ENCODE data around the gene SPTBN4.

Gene SPTBN4

DNA sequence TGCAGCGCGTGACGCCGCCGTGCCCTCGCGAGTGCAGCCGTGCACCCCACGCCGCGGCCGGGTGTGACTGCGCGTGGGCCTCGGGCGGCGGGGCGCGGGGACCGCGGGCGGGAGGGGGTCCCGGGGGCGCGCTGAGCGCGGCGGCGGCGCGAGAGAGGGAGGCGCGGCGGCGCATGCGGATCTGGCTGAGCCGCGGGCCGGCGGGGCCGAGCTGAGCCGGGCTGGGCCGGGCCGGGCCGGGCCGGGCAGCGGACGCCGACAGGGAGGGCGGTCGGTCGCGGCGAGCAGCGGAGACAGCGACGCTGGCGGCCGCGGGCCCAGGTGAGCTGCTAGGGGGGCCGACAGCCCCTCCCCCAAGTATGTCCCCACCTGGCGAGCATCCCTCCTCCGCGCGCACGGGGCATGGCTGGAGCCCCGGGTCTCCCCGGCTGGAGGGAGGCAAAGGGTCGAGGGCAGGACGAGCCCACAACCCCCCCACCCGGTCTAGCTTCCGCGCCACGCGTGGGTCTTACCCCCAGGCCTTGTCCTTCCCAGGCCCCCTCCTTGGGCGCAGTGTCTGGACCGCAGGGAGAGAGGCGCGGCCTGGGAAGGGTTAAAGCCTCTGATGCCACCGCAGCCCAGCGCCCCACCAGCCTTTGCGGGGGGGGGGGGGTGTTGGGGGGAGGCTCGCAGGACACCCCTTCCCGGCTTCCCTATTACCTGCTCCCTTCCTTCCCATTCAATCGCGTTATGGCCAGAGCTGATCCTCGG is at the start of gene SPTBN4:
Gene SPTBN4 (plus strand): TSS at position 17 of the 750 bp plus-strand sequence. CDS start 5,621 bp downstream, outside the sequence.
- no peaks in the 10 kb centered on the region for H3K36me3 ChIP-seq (ENCODE audit: control insufficient read depth, insufficient read depth, low read length)
- peak within 1 kb of the TSS; percentile 88 for H3K4me3 ChIP-seq (ENCODE audit: low read depth, low read length)
- H3K4me1 ChIP-seq (ENCODE audit: control insufficient read depth, insufficient read depth, low read length), result 0 out of 2 replicates have a peak, but pooled peaks cover 4% of the 10 kb centered on the region
- H3K27me3 ChIP-seq (ENCODE audit: control insufficient read depth, insufficient read depth, low read length), result peaks cover 27% of the 10 kb centered on the region
- no peaks in the 10 kb centered on the region for H3K9me3 ChIP-seq (ENCODE audit: control insufficient read depth, insufficient read depth, low read length)
- H3K27ac ChIP-seq (ENCODE audit: low read depth, low read length), result no peak within 1 kb of the TSS
- no peak within 1 kb of the TSS for H3K9ac ChIP-seq (ENCODE audit: low read depth, low read length)

DNA sequence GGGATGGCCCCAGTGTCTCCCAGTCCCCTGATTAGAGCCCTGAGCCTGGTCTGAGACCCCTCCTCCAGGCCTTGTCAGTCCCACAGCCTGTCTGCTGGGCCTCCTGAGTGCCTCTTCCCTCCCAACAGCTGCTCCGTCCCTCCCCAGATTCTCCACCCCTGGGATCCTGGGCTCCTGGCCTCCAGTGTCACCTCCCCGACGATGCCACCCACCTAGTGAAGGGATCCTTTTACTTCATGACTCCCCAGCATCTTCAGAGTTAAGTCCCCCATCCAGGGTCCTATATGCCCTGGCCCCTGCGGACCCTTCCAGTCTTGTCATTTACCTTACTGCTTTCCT is 49.2 kb upstream of the SPTBN4 start:
- H3K27ac ChIP-seq (ENCODE audit: low read depth, low read length), result no peak overlapping the region
- H3K27me3 ChIP-seq (ENCODE audit: control insufficient read depth, insufficient read depth, low read length), result no peaks in the 10 kb centered on the region
- no peaks in the 10 kb centered on the region for H3K9me3 ChIP-seq (ENCODE audit: control insufficient read depth, insufficient read depth, low read length)
- H3K4me1 ChIP-seq (ENCODE audit: control insufficient read depth, insufficient read depth, low read length), result peaks cover 9% of the 10 kb centered on the region; the same call in 1 of the 2 replicates
- no peak overlapping the region for H3K4me3 ChIP-seq (ENCODE audit: low read depth, low read length)
- peaks cover 3% of the 10 kb centered on the region for H3K36me3 ChIP-seq (ENCODE audit: control insufficient read depth, insufficient read depth, low read length)
- H3K9ac ChIP-seq (ENCODE audit: low read depth, low read length), result no peak overlapping the region

DNA sequence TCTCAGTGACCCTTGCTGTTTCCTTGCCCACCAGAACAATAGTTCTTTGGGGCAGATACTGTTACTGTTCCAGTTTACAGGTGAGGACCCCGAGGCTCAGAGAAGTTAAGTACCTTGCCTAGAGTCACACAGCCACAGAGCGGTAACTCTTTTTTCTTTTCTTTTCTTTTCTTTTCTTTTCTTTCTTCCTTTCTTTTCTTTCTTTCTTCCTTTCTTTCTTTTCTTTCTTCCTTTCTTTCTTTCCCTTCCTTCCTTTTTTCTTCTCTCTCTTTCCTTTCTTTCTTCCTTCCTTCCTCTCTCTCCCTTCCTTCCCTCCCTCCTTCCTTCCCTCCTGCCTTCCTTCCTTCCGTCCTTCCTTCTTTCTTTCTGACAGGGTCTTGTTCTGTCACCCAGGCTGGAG is 48.8 kb upstream of the SPTBN4 start:
- peaks cover 9% of the 10 kb centered on the region; the same call in 1 of the 2 replicates for H3K4me1 ChIP-seq (ENCODE audit: control insufficient read depth, insufficient read depth, low read length)
- H3K27ac ChIP-seq (ENCODE audit: low read depth, low read length), result no peak overlapping the region
- H3K27me3 ChIP-seq (ENCODE audit: control insufficient read depth, insufficient read depth, low read length), result no peaks in the 10 kb centered on the region
- H3K4me3 ChIP-seq (ENCODE audit: low read depth, low read length), result no peak overlapping the region
- no peaks in the 10 kb centered on the region for H3K9me3 ChIP-seq (ENCODE audit: control insufficient read depth, insufficient read depth, low read length)
- peaks cover 7% of the 10 kb centered on the region for H3K36me3 ChIP-seq (ENCODE audit: control insufficient read depth, insufficient read depth, low read length)
- no peak overlapping the region for H3K9ac ChIP-seq (ENCODE audit: low read depth, low read length)

DNA sequence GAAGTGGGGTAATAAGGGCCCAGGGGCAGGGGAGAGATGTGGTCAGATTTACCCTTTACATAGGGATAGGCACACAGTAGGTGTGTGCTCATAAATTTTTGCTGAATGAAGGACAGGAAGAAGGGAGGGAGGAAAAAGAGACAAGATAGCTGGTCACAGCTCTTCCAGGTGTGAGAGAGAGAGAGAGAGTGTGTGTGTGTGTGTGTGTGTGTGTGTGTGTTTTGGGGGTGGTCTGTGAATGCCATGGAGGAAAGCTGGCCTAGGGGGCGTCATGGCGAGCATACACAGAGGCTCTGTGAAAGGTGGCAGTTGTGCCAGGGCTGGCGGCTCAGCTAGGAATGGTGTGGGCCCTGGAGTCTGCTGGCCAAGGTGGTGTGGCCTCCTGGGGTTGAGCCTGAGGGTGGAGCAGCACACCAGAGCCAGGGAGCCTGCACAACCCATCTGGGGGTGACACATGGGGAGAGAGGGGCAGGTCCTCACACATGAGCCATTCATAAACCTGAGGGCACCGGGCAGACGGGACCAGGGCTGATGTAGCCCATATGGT is 47.7 kb upstream of the SPTBN4 start:
- H3K4me1 ChIP-seq (ENCODE audit: control insufficient read depth, insufficient read depth, low read length), result peaks cover 3% of the 10 kb centered on the region; the same call in 1 of the 2 replicates
- no peak overlapping the region for H3K4me3 ChIP-seq (ENCODE audit: low read depth, low read length)
- peaks cover 10% of the 10 kb centered on the region for H3K36me3 ChIP-seq (ENCODE audit: control insufficient read depth, insufficient read depth, low read length)
- no peaks in the 10 kb centered on the region for H3K9me3 ChIP-seq (ENCODE audit: control insufficient read depth, insufficient read depth, low read length)
- no peaks in the 10 kb centered on the region for H3K27me3 ChIP-seq (ENCODE audit: control insufficient read depth, insufficient read depth, low read length)
- H3K9ac ChIP-seq (ENCODE audit: low read depth, low read length), result no peak overlapping the region
- H3K27ac ChIP-seq (ENCODE audit: low read depth, low read length), result no peak overlapping the region

DNA sequence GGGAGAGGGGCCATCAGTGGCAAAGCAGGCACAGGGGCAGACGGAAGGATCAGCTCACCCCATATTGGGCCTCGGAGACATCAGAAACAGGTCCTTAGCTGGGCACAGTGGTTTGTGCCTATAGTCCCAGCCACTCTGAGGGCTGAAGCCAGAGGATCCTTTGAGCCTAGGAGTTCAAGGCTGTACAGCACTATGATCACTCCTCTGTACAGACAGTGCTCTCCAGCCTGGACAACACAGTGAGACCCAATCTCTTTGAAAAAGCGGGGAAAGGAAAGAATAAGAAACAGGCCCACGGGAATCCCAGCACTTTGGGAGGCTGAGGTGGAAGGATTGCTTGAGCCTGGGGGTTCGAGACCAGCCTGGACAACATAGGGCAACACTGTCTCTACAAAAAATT is 47.0 kb upstream of the SPTBN4 start:
- Histone ChIP-seq H3K9ac (ENCODE audit: low read depth, low read length) (no peak overlapping the region), H3K27ac (ENCODE audit: low read depth, low read length) (no peak overlapping the region), H3K4me1 (ENCODE audit: control insufficient read depth, insufficient read depth, low read length) (peaks cover 8% of the 10 kb centered on the region; the same call in 1 of the 2 replicates), H3K4me3 (ENCODE audit: low read depth, low read length) (no peak overlapping the region), H3K27me3 (ENCODE audit: control insufficient read depth, insufficient read depth, low read length) (no peaks in the 10 kb centered on the region), H3K9me3 (ENCODE audit: control insufficient read depth, insufficient read depth, low read length) (no peaks in the 10 kb centered on the region), H3K36me3 (ENCODE audit: control insufficient read depth, insufficient read depth, low read length) (peaks cover 10% of the 10 kb centered on the region)

DNA sequence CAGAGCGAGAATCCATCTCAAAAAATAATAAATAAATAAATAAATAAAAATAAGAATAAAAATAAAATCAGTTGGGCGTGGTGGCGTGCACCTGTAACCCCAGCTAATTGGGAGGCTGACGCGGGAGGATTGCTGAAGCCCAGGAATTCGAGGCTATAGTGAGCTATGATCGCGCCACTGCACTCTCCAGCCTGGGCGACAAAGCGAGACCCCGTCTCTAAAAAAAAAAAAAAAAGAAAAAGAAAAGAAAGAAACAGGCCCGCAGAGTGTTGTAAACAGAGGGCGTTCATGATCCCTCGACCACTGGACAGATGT is 46.4 kb upstream of the SPTBN4 start:
- Histone ChIP-seq H3K4me1 (ENCODE audit: control insufficient read depth, insufficient read depth, low read length) (peaks cover 8% of the 10 kb centered on the region; the same call in 1 of the 2 replicates), H3K27me3 (ENCODE audit: control insufficient read depth, insufficient read depth, low read length) (no peaks in the 10 kb centered on the region), H3K9ac (ENCODE audit: low read depth, low read length) (no peak overlapping the region; the same call in 1 of the 2 replicates), H3K9me3 (ENCODE audit: control insufficient read depth, insufficient read depth, low read length) (no peaks in the 10 kb centered on the region), H3K36me3 (ENCODE audit: control insufficient read depth, insufficient read depth, low read length) (peaks cover 10% of the 10 kb centered on the region), H3K27ac (ENCODE audit: low read depth, low read length) (peak overlapping the region; percentile 96), H3K4me3 (ENCODE audit: low read depth, low read length) (peak overlapping the region; percentile 74)

DNA sequence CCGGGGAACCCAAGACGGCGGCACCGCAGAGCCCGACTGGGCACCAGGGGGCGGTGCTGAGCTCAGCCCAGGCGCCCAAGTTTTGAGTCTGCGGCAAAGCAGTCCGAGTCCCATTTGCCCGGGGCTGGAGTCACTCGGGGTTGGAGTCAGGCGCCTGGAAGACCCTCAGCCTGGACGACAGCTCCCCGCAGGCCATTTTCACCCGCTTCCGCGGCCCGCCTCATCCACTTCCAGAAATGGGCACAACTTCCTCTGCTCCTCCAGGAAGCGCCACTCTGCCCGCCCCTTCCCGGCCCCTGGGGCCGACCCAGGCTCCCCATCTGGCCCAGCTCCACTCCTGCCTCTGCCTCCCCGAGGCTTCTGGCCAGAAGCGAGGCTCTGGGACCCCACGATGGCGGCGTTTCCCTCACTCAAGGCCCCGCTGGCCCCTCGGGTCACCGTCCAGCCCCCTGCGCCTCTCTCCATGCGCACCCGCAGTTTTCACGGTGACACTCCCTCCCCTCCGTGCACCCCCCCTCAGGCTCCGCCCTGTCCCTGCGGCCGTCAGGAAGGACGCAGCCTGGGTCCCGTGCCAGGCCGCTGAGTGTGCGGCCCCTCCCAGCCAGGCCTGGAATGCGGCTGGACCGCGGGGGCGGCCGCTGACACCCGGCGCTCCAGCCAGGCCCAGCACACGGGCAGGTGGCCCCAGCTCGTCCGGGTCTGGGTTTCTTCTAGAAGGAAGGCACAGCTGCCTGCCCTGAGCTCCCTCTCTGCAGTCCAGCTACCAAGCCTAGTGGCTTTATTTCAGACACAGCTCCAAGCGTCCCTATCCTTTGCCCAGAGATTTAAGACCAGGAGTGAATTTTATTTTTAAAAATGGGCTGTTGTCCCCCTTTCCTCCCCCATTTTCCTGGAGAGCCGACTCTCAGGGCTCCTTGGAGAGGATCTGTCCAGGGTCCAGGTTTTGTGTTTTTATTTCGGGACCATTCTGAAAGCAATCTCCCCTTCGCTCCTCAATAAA is 45.7 kb upstream of the SPTBN4 start:
- peaks cover 8% of the 10 kb centered on the region; the same call in 1 of the 2 replicates for H3K4me1 ChIP-seq (ENCODE audit: control insufficient read depth, insufficient read depth, low read length)
- H3K27ac ChIP-seq (ENCODE audit: low read depth, low read length), result peak overlapping the region; percentile 96
- H3K27me3 ChIP-seq (ENCODE audit: control insufficient read depth, insufficient read depth, low read length), result no peaks in the 10 kb centered on the region
- H3K9me3 ChIP-seq (ENCODE audit: control insufficient read depth, insufficient read depth, low read length), result no peaks in the 10 kb centered on the region
- peak overlapping the region; percentile 74 for H3K4me3 ChIP-seq (ENCODE audit: low read depth, low read length)
- H3K36me3 ChIP-seq (ENCODE audit: control insufficient read depth, insufficient read depth, low read length), result peaks cover 10% of the 10 kb centered on the region
- peak overlapping the region; percentile 66 for H3K9ac ChIP-seq (ENCODE audit: low read depth, low read length)

DNA sequence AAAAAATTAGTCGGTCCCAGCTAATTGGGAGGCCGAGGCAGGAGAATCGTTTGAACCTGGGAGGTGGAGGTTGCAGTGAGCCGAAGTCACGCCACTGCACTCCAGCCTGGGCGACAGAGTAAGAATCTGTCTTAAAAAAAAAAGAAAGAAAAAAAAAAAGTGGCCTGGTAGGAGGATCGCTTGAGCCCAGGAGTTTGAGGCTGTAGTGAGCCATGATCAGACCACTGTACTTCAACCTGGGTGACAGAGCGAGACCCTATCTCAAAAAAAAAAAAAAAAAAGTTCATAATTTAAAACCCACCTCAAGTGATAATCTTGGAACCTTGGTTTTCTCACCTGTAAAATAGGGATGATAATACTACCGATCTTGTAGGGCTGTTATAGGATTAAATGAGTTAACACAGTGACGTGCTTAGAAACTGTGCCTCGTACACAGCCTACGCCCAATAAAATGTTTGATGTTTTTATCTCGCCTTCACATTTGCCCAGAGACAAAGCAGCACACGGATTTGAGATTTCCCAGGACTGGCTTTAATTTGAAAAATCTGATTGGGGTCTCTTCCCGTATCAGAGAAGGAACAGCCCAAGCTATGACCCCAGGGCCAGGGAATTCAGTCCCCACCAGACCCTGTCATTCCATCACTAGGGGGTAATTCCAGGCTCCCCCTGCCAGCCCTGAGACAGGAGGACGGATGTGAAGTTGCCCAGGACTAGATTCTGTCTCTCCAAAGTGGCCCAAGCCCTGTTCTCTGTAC is 44.6 kb upstream of the SPTBN4 start:
- Histone ChIP-seq H3K4me3 (ENCODE audit: low read depth, low read length) (no peak overlapping the region), H3K36me3 (ENCODE audit: control insufficient read depth, insufficient read depth, low read length) (peaks cover 10% of the 10 kb centered on the region), H3K9ac (ENCODE audit: low read depth, low read length) (no peak overlapping the region), H3K4me1 (ENCODE audit: control insufficient read depth, insufficient read depth, low read length) (peaks cover 8% of the 10 kb centered on the region; the same call in 1 of the 2 replicates), H3K27ac (ENCODE audit: low read depth, low read length) (no peak overlapping the region), H3K27me3 (ENCODE audit: control insufficient read depth, insufficient read depth, low read length) (no peaks in the 10 kb centered on the region), H3K9me3 (ENCODE audit: control insufficient read depth, insufficient read depth, low read length) (no peaks in the 10 kb centered on the region)

DNA sequence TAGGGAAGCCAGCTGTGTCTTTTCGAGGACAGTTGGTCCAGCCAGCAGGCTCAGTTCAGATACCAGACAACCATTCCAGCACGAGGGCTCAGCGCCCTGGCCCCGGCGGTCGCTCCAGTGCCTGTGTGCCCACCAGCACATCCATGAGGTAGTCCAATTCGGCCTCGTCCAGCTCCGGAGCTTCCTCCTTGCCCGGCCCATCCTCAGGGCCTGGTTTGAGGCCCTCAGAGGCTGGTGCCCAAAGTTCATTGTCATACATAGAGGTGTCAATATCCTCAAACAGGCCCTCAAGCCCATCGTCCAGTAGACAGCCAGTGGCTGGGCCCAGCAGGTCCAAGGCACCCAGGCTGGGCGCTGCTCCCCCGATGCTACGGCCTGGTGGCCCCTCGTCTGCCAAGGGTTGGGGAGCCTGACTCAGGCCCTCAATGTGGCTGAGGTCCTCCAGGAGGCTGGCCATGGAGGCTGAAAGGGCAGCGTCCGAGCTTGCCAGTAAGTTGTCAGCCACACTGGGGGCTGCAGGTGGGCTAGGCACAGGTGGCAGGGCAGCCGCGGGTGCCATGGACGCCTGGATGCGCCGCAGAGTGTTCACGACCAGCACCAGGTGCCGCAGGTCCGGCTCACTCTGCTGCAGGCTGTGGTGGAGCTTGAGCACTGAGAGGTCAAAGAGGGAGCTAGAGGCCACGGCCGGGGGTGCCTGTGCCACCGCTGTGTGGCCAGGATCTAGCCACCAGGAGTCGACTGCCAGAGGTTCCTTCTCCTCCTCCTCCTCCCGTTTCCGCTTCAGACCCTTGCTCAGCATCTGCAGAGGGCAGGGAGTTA is 43.8 kb upstream of the SPTBN4 start:
- H3K9ac ChIP-seq (ENCODE audit: low read depth, low read length), result no peak overlapping the region

DNA sequence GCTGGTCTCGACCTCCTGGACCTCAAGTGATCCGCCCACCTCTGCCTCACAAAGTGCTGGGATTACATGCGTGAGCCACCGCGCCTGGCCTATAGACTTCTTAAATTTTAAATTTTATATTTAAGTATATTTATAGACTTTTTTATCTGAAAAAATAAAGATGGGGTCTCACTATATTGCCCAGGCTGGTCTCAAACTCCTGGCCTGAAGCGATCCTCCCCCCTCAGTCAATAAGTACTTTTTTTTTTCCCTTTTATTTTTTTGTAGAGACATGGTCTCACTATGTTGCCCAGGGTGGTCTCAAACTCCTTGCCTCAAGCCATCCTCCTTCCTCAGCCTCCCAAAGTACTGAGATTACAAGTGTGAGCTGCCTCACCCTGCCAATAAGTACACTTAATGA is 42.9 kb upstream of the SPTBN4 start:
- no peak overlapping the region for H3K27ac ChIP-seq (ENCODE audit: low read depth, low read length)
- H3K4me3 ChIP-seq (ENCODE audit: low read depth, low read length), result peak overlapping the region; percentile 83; the same call in 1 of the 2 replicates
- H3K9ac ChIP-seq (ENCODE audit: low read depth, low read length), result no peak overlapping the region
- peaks cover 10% of the 10 kb centered on the region for H3K36me3 ChIP-seq (ENCODE audit: control insufficient read depth, insufficient read depth, low read length)
- no peaks in the 10 kb centered on the region for H3K27me3 ChIP-seq (ENCODE audit: control insufficient read depth, insufficient read depth, low read length)
- H3K9me3 ChIP-seq (ENCODE audit: control insufficient read depth, insufficient read depth, low read length), result no peaks in the 10 kb centered on the region
- peaks cover 8% of the 10 kb centered on the region; the same call in 1 of the 2 replicates for H3K4me1 ChIP-seq (ENCODE audit: control insufficient read depth, insufficient read depth, low read length)

More for the DNA sequence above, 43.8 kb upstream of the SPTBN4 start:
- H3K4me3 ChIP-seq (ENCODE audit: low read depth, low read length), result no peak overlapping the region
- H3K27ac ChIP-seq (ENCODE audit: low read depth, low read length), result no peak overlapping the region
- H3K27me3 ChIP-seq (ENCODE audit: control insufficient read depth, insufficient read depth, low read length), result no peaks in the 10 kb centered on the region
- peaks cover 10% of the 10 kb centered on the region for H3K36me3 ChIP-seq (ENCODE audit: control insufficient read depth, insufficient read depth, low read length)
- no peaks in the 10 kb centered on the region for H3K9me3 ChIP-seq (ENCODE audit: control insufficient read depth, insufficient read depth, low read length)
- H3K4me1 ChIP-seq (ENCODE audit: control insufficient read depth, insufficient read depth, low read length), result peaks cover 8% of the 10 kb centered on the region; the same call in 1 of the 2 replicates
